Measurements from ENCODE around the gene PRDM9. TPM values are rescaled to one million over a fixed set of nuclear protein-coding genes. Genes with fewer than 3 reads are reported as not detected.

The PRDM9 gene
- total RNA-seq, 6 experiments from 2014 or later = not detected

DNA sequence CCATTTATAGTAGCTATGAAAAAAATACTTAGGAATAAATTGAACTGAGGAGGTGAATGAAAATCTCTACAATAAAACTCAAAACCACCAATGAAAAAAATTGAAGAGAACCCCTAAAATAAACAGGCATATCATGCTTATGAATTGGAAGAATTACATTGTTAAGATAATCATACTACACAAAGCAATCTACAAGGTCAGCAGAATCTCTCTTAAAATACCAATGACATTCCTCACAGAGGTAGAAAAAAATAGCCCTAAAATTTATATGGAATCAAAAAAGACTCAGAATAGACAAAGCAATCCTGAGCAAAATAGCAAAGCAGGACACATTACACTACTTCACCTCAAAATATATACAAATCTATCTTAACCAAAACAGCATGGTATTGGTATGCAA is 23.2 kb downstream of the PRDM9 start:
- DNase-seq = no peak
- intact Hi-C loops (cut with DNase I) = no loop called here
- ATAC-seq = no peak
- Histone ChIP-seq H3K9me3 (no peaks in the 10 kb centered on the region), H3K4me3 (no peak overlapping the region), H3K36me3 (no peaks in the 10 kb centered on the region), H3K27ac (no peak overlapping the region), H3K4me1 (no peaks in the 10 kb centered on the region), H3K27me3 (no peaks in the 10 kb centered on the region)
- TF ChIP-seq POLR2A (IDR thresholded peaks at IDR 0.05) = no peak
- TF ChIP-seq, protein P1, sequence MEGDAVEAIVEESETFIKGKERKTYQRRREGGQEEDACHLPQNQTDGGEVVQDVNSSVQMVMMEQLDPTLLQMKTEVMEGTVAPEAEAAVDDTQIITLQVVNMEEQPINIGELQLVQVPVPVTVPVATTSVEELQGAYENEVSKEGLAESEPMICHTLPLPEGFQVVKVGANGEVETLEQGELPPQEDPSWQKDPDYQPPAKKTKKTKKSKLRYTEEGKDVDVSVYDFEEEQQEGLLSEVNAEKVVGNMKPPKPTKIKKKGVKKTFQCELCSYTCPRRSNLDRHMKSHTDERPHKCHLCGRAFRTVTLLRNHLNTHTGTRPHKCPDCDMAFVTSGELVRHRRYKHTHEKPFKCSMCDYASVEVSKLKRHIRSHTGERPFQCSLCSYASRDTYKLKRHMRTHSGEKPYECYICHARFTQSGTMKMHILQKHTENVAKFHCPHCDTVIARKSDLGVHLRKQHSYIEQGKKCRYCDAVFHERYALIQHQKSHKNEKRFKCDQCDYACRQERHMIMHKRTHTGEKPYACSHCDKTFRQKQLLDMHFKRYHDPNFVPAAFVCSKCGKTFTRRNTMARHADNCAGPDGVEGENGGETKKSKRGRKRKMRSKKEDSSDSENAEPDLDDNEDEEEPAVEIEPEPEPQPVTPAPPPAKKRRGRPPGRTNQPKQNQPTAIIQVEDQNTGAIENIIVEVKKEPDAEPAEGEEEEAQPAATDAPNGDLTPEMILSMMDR (IDR thresholded peaks at IDR 0.05) = no peak

DNA sequence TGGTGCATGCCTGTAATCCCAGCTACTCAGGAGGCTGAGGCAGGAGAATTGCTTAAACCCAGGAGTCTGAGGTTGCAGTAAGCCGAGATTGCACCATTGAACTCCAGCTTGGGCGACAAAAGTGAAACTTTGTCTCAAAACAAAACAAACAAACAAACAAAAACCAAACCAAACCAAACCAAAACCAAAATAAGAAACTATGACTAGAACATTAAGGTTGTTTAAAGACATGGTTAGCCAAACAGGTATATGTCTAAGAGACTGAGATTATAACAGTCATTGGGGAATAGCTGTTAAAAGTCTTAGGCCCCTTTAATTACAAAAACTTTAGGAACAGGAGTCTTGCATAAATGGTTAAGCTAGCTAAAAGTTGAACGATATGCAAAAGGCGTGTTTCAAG is 63.6 kb downstream of the PRDM9 start:
- Histone ChIP-seq H3K9me3 (no peaks in the 10 kb centered on the region), H3K27me3 (no peaks in the 10 kb centered on the region), H3K27ac (no peak overlapping the region), H3K36me3 (no peaks in the 10 kb centered on the region), H3K4me1 (no peaks in the 10 kb centered on the region), H3K4me3 (no peak overlapping the region)
- DNase-seq (no peak), ATAC-seq (no peak)
- intact Hi-C loops (cut with DNase I) = no loop called here
- 62% methylated on average over 4 of the region's 4 CpGs for WGBS (ENCODE audit: insufficient coverage, low coverage, low lambda C conversion rate, missing lambda C conversion rate)
- TF ChIP-seq POLR2A (IDR thresholded peaks at IDR 0.05) = no peak
- TF ChIP-seq, protein P1 (IDR thresholded peaks at IDR 0.05) = no peak

All from right lobe of liver (tissue), 6 donors.